HG02759 (cell line): ENCODE results near the gene FHOD3.
A peak's percentile ranks its signal among the peaks of the same experiment; 100 is the strongest.

Experiments used
- ATAC-seq: cut with Tn5 transposase; IDR thresholded peaks from one replicate; pipeline ENCODE4 v1.9.1; 2021; ENCODE audit warnings: mild to moderate bottlenecking, moderate library complexity; ENCODE audit not compliant: unreplicated experiment

The FHOD3 gene

GRCh38 chr18:36297417-36298125 is at the start of gene FHOD3:
Gene FHOD3 (plus strand): TSS chr18:36297713. CDS start chr18:36297836, 123 bp downstream.
- peak; percentile 74 for ATAC-seq

DNA sequence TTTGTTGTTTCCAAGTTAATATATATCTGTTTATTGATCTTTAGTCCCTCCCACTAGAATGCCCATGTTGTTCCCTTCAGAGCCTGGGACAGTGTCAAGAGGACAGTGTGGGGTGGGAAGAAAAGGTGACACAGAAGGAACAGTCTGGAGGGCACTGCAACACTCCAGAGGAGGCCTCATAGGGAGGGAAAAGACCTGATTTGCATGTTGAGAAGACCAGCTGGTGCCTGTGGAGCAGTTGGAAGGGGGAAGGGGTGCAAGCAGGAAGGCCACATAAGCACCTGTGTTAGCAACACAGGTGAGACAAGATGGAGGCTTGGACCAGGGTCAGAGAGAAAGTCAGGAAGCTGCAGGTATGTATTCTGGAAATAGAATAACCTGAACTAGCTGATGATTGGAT is 48.1 kb upstream of the FHOD3 start:
- no peak for ATAC-seq

- no peak for ATAC-seq
Observed at GRCh38 chr18:36250827-36251226, 46.7 kb upstream of the FHOD3 start.

DNA sequence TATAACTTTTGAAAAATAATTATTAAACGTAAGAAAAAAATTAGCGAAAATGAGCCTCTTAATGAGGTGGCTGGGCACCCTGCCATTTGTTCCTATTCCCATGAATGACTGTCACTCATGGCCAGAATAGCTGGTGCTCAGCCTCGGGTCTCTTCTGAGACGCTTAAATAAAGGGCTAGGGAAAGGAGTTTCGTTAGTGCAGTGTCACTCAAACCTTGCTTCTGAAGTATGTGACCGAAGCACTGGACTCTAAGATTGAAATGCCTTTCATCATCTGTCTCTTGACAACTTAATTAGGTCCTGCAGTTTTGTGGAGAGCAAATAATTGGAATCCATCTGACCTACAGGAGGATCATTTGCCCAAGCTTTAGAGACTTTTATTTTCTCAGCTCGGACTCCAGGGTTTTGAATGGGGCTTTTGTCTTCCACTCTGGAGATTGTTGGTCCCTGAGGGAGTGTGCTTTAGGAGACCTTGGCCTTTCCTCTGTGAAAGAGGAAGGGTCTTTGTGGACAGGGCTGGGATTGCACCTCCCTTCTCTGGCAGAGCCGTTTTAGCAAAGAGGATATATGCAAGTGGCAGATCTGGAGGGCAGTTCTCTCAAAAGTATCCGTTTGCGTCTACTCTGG is 42.3 kb upstream of the FHOD3 start:
- ATAC-seq = no peak

- no peak for ATAC-seq
Observed at GRCh38 chr18:36256094-36256493, 41.4 kb upstream of the FHOD3 start.

- ATAC-seq = no peak
Observed at GRCh38 chr18:36262971-36263370, 34.5 kb upstream of the FHOD3 start.

- ATAC-seq = no peak
Observed at GRCh38 chr18:36264283-36264682, 33.2 kb upstream of the FHOD3 start.

GRCh38 chr18:36265015-36265414 is 32.5 kb upstream of the FHOD3 start:
- no peak for ATAC-seq

GRCh38 chr18:36269157-36269556 is 28.4 kb upstream of the FHOD3 start:
- no peak for ATAC-seq

DNA sequence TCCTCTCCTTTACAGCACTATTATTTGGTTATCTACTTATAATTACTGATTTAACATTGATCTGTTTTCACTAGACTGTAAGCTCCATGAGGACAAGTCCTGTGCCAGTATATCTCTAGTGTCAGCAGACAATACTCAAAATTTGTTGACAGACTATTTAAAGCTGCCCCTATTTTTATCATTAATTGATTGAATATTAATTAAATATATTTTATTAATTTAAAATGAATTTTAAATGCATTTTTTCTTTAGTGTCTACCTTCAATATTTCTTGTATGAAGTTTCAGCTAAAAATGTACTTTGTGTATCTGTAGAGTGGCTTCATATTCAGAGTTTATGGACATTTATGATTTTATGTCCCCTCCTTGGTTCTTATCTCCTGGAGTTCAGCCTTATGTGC is 26.4 kb upstream of the FHOD3 start:
- no peak for ATAC-seq

- no peak for ATAC-seq
Observed at GRCh38 chr18:36273347-36273746, 24.2 kb upstream of the FHOD3 start.

GRCh38 chr18:36274083-36274715 is 23.3 kb upstream of the FHOD3 start:
- ATAC-seq = no peak

GRCh38 chr18:36275561-36275960 is 22.0 kb upstream of the FHOD3 start:
- no peak for ATAC-seq

- no peak for ATAC-seq
Observed at GRCh38 chr18:36279001-36279400, 18.5 kb upstream of the FHOD3 start.

DNA sequence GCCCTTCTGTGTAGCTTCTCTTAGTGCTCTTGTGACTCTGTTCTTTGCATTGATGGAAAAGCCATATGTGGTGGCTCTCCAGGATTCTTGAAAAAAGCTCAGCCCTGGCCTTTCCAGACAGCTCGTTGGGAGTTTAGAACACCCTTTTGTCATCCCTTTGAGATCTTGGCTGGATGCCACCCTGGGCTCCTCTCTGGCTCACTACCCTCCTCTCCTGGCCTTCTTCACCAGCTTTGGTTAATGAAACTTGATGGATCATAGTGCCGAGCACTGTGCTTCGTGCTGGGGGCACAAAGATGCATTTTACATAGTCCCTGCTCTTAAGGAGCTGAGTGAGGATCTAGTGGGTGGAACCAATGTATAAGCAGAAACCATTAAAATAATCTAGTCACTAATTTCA is 15.6 kb upstream of the FHOD3 start:
- ATAC-seq = no peak

DNA sequence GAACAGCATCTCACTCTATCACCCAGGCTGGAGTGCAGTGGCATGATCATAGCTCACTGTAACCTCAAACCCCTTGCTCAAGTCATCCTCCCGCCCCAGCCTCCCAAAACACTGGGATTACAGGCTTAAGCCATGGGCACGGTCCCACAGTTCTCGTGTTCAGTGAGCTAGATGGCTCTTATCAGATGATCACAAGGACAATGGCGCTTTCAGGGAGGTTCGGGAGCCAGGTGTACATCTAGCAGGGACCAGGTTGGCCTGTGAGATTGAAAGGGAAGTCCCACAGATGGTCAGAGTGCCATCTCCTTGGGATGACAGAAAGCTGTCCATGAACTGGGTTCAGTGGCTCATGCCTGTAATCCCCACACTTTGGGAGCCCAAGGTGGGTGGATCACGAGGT is 14.1 kb upstream of the FHOD3 start:
- ATAC-seq = no peak

GRCh38 chr18:36284268-36284667 is 13.2 kb upstream of the FHOD3 start:
- ATAC-seq = no peak

DNA sequence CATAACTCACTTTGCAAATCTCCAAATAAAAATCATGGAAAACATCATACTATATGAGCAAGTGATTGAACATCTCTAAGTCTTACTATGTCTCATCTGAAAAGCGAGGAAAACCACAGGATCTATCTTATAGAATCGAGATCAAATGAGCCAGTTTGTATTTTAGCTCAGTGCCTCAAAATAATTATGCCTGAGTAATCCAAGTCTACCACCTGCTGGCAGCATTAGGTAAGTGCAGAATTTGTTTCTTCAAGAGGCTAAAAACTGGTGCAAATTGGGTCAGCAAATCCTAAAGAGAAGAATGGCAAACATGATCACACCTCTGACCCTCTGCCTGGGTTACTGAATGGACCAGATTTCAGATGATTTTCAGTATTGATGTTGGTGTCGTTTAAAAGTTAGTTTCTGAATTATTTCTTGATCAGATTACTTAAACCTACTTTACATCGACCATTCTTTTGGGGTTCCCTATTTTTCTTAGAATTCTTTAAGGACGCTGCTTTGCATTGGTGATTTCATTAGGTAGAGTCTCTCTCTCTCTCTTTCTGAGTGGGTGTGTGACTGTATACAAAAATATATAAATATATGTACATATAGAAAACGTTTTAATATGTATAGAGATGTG is 12.7 kb upstream of the FHOD3 start:
- no peak for ATAC-seq

DNA sequence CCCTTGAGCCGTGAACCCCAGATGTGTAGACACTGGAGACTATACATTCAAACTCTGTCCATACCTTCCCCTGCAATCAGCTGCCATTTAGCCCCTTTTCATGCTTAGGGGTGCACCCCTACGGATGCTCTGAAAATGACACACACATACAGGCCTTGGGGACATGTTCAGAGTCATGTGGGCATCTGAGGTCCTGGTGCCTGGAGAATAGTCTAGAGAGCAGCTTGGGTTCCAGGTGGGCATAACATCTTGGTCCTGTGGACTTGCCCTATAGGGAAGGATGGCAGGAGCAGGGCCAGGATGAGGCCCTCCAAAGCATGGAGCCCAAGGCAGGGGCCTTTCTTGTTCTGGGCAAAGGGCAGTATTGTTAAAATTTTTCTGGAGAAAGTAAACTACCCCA is 9.9 kb upstream of the FHOD3 start:
- ATAC-seq = no peak

GRCh38 chr18:36288689-36289088 is 8.8 kb upstream of the FHOD3 start:
- no peak for ATAC-seq

GRCh38 chr18:36294031-36294430 is 3.5 kb upstream of the FHOD3 start:
- ATAC-seq = no peak

- ATAC-seq = no peak
Observed at GRCh38 chr18:36295214-36295613, 2.3 kb upstream of the FHOD3 start.
